Panc1 (cell line): ENCODE data around the gene CYB5R2.

Experiments
- TF ChIP-seq, protein P1 (sequence below): fragments of 450-650 bp; IDR thresholded peaks from 2 replicates; pipeline ENCODE4 v1.5.1; 2017; ENCODE audit warnings: mild to moderate bottlenecking
- TF ChIP-seq, protein P2 (sequence below), 2 experiments: IDR thresholded peaks; 2 replicates each; pipeline ENCODE4 v1.6.1; 2011 to 2012; ENCODE audit warnings: low read depth in 2 of 2, control low read depth in 1 of 2, low read length in 1 of 2, mild to moderate bottlenecking in 1 of 2, moderate library complexity in 1 of 2; ENCODE audit not compliant: insufficient read depth in 1 of 2

DNA sequence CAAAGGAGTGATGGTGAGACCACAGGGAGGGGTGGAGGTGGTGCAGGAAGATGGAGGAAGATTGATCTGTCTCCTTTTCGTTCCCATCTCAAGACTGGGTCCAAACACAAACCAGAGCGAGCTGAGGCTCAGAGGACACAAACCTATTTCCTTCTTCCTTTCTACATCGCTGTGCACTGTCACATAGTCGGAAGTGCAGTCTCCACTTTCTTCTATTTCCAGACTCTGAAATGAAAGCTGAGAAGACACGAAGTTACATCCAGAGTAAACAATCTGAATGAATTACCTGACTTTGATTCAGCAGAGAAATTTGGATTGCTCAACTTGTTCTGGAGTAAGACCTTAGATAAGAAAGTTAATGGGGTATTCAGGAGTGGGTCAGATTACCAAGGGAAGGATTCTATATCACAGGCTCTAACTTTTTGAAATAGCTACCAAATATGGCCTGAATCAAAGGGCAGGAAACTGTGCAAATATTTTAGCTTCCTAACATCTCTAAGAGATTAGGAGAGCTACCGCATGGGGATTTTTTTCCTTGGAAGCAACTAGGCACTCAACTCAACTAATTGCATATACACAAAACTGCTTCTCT, 18.6 kb upstream of the CYB5R2 start:
- TF ChIP-seq, protein P1, sequence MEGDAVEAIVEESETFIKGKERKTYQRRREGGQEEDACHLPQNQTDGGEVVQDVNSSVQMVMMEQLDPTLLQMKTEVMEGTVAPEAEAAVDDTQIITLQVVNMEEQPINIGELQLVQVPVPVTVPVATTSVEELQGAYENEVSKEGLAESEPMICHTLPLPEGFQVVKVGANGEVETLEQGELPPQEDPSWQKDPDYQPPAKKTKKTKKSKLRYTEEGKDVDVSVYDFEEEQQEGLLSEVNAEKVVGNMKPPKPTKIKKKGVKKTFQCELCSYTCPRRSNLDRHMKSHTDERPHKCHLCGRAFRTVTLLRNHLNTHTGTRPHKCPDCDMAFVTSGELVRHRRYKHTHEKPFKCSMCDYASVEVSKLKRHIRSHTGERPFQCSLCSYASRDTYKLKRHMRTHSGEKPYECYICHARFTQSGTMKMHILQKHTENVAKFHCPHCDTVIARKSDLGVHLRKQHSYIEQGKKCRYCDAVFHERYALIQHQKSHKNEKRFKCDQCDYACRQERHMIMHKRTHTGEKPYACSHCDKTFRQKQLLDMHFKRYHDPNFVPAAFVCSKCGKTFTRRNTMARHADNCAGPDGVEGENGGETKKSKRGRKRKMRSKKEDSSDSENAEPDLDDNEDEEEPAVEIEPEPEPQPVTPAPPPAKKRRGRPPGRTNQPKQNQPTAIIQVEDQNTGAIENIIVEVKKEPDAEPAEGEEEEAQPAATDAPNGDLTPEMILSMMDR, result no peak
- TF ChIP-seq, protein P2, sequence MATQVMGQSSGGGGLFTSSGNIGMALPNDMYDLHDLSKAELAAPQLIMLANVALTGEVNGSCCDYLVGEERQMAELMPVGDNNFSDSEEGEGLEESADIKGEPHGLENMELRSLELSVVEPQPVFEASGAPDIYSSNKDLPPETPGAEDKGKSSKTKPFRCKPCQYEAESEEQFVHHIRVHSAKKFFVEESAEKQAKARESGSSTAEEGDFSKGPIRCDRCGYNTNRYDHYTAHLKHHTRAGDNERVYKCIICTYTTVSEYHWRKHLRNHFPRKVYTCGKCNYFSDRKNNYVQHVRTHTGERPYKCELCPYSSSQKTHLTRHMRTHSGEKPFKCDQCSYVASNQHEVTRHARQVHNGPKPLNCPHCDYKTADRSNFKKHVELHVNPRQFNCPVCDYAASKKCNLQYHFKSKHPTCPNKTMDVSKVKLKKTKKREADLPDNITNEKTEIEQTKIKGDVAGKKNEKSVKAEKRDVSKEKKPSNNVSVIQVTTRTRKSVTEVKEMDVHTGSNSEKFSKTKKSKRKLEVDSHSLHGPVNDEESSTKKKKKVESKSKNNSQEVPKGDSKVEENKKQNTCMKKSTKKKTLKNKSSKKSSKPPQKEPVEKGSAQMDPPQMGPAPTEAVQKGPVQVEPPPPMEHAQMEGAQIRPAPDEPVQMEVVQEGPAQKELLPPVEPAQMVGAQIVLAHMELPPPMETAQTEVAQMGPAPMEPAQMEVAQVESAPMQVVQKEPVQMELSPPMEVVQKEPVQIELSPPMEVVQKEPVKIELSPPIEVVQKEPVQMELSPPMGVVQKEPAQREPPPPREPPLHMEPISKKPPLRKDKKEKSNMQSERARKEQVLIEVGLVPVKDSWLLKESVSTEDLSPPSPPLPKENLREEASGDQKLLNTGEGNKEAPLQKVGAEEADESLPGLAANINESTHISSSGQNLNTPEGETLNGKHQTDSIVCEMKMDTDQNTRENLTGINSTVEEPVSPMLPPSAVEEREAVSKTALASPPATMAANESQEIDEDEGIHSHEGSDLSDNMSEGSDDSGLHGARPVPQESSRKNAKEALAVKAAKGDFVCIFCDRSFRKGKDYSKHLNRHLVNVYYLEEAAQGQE (IDR thresholded peaks at IDR 0.05; ENCODE audit: insufficient read depth in 1 of 2, low read depth in 2 of 2, low read length in 1 of 2), result no peak
